Measurements from ENCODE around the gene NLN. TPM values are rescaled to one million over a fixed set of nuclear protein-coding genes. Genes with fewer than 3 reads are reported as not detected.

NLN gene
- total RNA-seq, 1 donor from 2014 or later = 12.4 TPM

DNA sequence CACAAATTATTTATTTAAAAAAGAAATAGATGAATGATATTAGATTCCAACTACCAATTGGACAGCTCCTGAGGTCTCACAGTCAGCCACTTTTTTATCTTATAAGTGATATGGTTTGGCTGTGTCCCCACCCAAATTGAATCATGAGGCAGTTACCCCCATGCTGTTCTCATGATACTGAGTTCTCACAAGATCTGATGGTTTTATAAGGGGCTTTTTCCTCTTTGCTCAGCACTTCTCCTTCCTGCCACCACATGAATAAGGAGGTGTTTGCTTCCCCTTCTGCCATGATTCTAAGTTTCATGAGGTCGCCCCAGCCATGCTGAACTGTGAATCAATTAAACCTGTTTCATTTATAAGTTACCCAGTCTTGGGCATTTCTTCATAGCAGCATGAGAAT lies 12.9 kb downstream of the NLN start:
- no peaks in the 10 kb centered on the region for H3K4me1 ChIP-seq
- H3K9me3 ChIP-seq (replicated peaks) = no peaks in the 10 kb centered on the region
- intact Hi-C loops (cut with micrococcal nuclease) = no loop called here
- no peak overlapping the region for H3K27ac ChIP-seq (replicated peaks)
- no peak for DNase-seq
- no peaks in the 10 kb centered on the region for H3K36me3 ChIP-seq
- H3K4me3 ChIP-seq = no peak overlapping the region
- no peaks in the 10 kb centered on the region for H3K27me3 ChIP-seq (ENCODE audit: low read depth)
- TF ChIP-seq, protein P1, sequence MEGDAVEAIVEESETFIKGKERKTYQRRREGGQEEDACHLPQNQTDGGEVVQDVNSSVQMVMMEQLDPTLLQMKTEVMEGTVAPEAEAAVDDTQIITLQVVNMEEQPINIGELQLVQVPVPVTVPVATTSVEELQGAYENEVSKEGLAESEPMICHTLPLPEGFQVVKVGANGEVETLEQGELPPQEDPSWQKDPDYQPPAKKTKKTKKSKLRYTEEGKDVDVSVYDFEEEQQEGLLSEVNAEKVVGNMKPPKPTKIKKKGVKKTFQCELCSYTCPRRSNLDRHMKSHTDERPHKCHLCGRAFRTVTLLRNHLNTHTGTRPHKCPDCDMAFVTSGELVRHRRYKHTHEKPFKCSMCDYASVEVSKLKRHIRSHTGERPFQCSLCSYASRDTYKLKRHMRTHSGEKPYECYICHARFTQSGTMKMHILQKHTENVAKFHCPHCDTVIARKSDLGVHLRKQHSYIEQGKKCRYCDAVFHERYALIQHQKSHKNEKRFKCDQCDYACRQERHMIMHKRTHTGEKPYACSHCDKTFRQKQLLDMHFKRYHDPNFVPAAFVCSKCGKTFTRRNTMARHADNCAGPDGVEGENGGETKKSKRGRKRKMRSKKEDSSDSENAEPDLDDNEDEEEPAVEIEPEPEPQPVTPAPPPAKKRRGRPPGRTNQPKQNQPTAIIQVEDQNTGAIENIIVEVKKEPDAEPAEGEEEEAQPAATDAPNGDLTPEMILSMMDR (IDR thresholded peaks at IDR 0.05; ENCODE audit: borderline replicate concordance) = no peak

DNA sequence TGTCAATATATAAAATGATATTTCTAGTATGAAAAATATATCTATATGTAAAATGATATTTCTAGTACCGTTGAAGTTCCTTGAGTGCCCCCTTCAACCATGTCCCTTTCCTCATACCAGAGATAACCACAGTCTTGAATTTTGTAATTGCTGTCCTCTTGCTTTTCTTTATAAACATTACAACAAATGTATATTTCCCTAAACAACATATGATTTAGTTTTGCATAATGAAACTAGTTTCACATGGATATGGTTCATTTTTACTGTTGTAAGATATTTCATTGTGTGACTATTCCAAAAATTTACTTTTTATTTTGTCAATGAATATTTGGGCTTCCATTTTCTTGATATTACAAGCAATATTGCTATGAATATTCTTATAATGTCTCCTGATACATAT lies 14.0 kb downstream of the NLN start:
- DNase-seq = no peak
- Histone ChIP-seq H3K27ac (replicated peaks) (no peak overlapping the region), H3K27me3 (ENCODE audit: low read depth) (no peaks in the 10 kb centered on the region), H3K4me1 (no peaks in the 10 kb centered on the region), H3K9me3 (replicated peaks) (no peaks in the 10 kb centered on the region), H3K4me3 (no peak overlapping the region), H3K36me3 (no peaks in the 10 kb centered on the region)
- intact Hi-C loops (cut with micrococcal nuclease) = no loop called here
- TF ChIP-seq, protein P1 (IDR thresholded peaks at IDR 0.05; ENCODE audit: borderline replicate concordance) = no peak

DNA sequence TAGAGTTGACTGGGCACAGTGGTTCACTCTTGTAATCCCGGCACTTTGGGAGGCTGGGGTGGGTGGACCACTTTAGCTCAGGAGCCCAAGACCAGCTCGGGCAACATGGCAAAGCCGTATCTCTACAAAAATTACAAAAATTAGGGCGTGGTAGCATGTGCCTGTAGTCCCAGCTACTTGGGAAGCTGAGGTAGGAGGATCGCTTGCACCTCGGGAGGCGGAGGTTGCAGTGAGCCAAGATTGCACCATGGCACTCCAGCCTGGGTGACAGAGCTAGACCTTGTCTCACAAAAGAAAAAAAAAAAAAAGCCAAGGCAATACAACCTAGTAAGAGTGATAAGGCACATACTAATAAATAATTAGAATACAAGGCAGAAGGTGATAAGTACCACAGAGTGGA lies 15.8 kb downstream of the NLN start:
- Histone ChIP-seq H3K4me1 (peaks cover 2% of the 10 kb centered on the region), H3K27ac (replicated peaks) (no peak overlapping the region), H3K36me3 (no peaks in the 10 kb centered on the region), H3K9me3 (replicated peaks) (no peaks in the 10 kb centered on the region), H3K27me3 (ENCODE audit: low read depth) (no peaks in the 10 kb centered on the region), H3K4me3 (no peak overlapping the region)
- no peak for DNase-seq
- intact Hi-C loops (cut with micrococcal nuclease) = no loop called here
- TF ChIP-seq, protein P1 (IDR thresholded peaks at IDR 0.05; ENCODE audit: borderline replicate concordance) = no peak

DNA sequence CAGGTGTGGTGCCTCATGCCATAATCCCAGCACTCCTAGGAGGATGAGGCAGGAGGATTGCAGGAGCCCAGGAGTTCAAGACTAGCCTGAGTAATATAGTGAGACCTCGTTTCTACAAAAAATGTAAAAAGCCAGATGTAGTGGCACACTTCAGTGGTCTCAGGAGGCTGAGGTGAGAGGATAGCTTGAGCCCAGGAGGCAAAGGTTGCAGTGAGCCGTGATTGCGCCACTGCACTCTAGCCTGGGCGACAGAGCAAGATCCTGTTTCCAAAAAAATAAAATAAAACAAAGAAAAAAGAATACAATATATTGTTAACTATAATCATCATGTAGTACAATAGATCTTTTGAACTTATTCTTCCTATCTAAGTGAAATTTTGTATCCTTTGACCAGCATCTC lies 16.3 kb downstream of the NLN start:
- no peaks in the 10 kb centered on the region for H3K9me3 ChIP-seq (replicated peaks)
- H3K27me3 ChIP-seq (ENCODE audit: low read depth) = no peaks in the 10 kb centered on the region
- no peak overlapping the region for H3K4me3 ChIP-seq
- TF ChIP-seq, protein P1 (IDR thresholded peaks at IDR 0.05; ENCODE audit: borderline replicate concordance) = no peak
- no peaks in the 10 kb centered on the region for H3K36me3 ChIP-seq
- intact Hi-C loops (cut with micrococcal nuclease) = no loop called here
- no peak for DNase-seq
- H3K27ac ChIP-seq (replicated peaks) = no peak overlapping the region
- peaks cover 2% of the 10 kb centered on the region for H3K4me1 ChIP-seq

DNA sequence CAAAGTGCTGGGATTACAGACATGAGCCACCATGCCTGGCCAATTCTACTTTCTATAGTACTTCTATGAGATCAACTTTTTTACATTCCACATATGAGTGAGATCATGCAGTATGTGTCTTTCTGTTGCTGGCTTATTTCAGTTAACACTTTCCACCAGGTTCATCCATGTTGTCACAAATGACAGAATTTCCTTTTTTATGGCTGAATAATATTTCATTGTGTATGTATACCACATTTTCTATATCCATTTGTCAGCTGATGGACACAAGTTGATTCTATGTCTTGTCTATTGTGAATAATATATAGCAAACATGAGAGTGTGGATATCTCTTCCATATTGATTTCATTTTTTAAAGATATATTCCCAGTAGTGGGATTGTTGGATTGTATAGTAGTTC lies 17.2 kb downstream of the NLN start:
- Histone ChIP-seq H3K9me3 (replicated peaks) (no peaks in the 10 kb centered on the region), H3K36me3 (no peaks in the 10 kb centered on the region), H3K4me3 (no peak overlapping the region), H3K27me3 (ENCODE audit: low read depth) (no peaks in the 10 kb centered on the region), H3K4me1 (peaks cover 2% of the 10 kb centered on the region), H3K27ac (replicated peaks) (no peak overlapping the region)
- DNase-seq = no peak
- intact Hi-C loops (cut with micrococcal nuclease) = no loop called here
- TF ChIP-seq, protein P1 (IDR thresholded peaks at IDR 0.05; ENCODE audit: borderline replicate concordance) = no peak
